GM20431 (cell line): ENCODE measurements around the gene ZNF618.
"Not testable (repeated sequence)": the region's sequence is repeated elsewhere in the genome, so short reads cannot be mapped to it uniquely, and the experiment has no call there.

Experiments
- in situ Hi-C: fragments of 300-500 bp; cut with MseI, MboI; formaldehyde crosslinking; loops from one replicate; pipeline ENCODE4 v1.15.0; 2020; ENCODE audit warnings: low sequenced_read_pairs; ENCODE audit not compliant: unreplicated experiment

Gene ZNF618

GRCh38 chr9:114070188-114071103 lies 194.3 kb downstream of the ZNF618 start:
- in situ Hi-C loops: no loop called here

- in situ Hi-C loops: no loop called here
These were observed 195.2 kb downstream of the ZNF618 start for GRCh38 chr9:114071197-114071795.

- in situ Hi-C loops: no loop called here
These were observed 196.4 kb downstream of the ZNF618 start for GRCh38 chr9:114072184-114073140.

GRCh38 chr9:114075602-114076001 lies 199.5 kb downstream of the ZNF618 start:
- in situ Hi-C loops: no loop called here

- in situ Hi-C loops: no loop called here
These were observed 200.4 kb downstream of the ZNF618 start for GRCh38 chr9:114076237-114077161.

GRCh38 chr9:114077162-114077837 lies 201.2 kb downstream of the ZNF618 start:
- in situ Hi-C loops: no loop called here

GRCh38 chr9:114078021-114078780 lies 202.1 kb downstream of the ZNF618 start, which contains the start of gene AMBP:
AMBP (minus strand) TSS chr9:114078300; CDS start chr9:114078209, 91 bp downstream.
- in situ Hi-C loops: no loop called here

- in situ Hi-C loops: no loop called here
These were observed 202.7 kb downstream of the ZNF618 start for GRCh38 chr9:114078781-114079156.

- in situ Hi-C loops: no loop called here
These were observed 204.2 kb downstream of the ZNF618 start for GRCh38 chr9:114080195-114080772.

GRCh38 chr9:114080773-114081440 lies 204.8 kb downstream of the ZNF618 start:
- in situ Hi-C loops: no loop called here

GRCh38 chr9:114081441-114082016 lies 205.4 kb downstream of the ZNF618 start:
- in situ Hi-C loops: no loop called here

GRCh38 chr9:114082017-114082762 lies 206.1 kb downstream of the ZNF618 start:
- in situ Hi-C loops: no loop called here

- in situ Hi-C loops: not testable (repeated sequence)
These were observed 206.8 kb downstream of the ZNF618 start for GRCh38 chr9:114082763-114083412.

- in situ Hi-C loops: no loop called here
These were observed 207.6 kb downstream of the ZNF618 start for GRCh38 chr9:114083666-114084065.

- in situ Hi-C loops: no loop called here
These were observed 208.4 kb downstream of the ZNF618 start for GRCh38 chr9:114084282-114085073.
